RWPE2 (cell line): ENCODE measurements around the gene CARMIL3.

ENCODE experiments used
- ATAC-seq: fragments of 200-7000 bp; cut with Tn5 transposase; 3 replicates; pipeline ENCODE4 v1.9.1; 2021; ENCODE audit warnings: low read depth
- DNase-seq: peaks from one replicate; pipeline ENCODE4 v3.0.0-alpha.2; 2020; ENCODE audit warnings: low spot score
- H3K27ac ChIP-seq: fragments of 450-650 bp; 2 replicates; pipeline ENCODE4 v1.5.1; 2017; ENCODE audit warnings: mild to moderate bottlenecking; ENCODE audit not compliant: poor library complexity, severe bottlenecking
- H3K27me3 ChIP-seq: fragments of 250-450 bp; sonication (Bioruptor Pico); 2 replicates; pipeline ENCODE4 v1.5.1; 2021; ENCODE audit warnings: mild to moderate bottlenecking, moderate library complexity; ENCODE audit not compliant: insufficient read depth, poor library complexity, severe bottlenecking
- H3K36me3 ChIP-seq: fragments of 250-450 bp; sonication (Bioruptor Pico); 2 replicates; pipeline ENCODE4 v1.5.1; 2020; ENCODE audit warnings: low read depth, mild to moderate bottlenecking, moderate library complexity
- H3K4me1 ChIP-seq: fragments of 250-450 bp; sonication (Bioruptor Pico); 2 replicates; pipeline ENCODE4 v1.5.1; 2021; ENCODE audit warnings: mild to moderate bottlenecking, moderate library complexity; ENCODE audit not compliant: insufficient read depth, poor library complexity, severe bottlenecking
- H3K4me3 ChIP-seq: fragments of 250-450 bp; sonication (Bioruptor Pico); 2 replicates; pipeline ENCODE4 v1.5.1; 2021; ENCODE audit warnings: mild to moderate bottlenecking, moderate library complexity; ENCODE audit not compliant: severe bottlenecking
- H3K9me3 ChIP-seq: fragments of 250-450 bp; sonication (Bioruptor Pico); 2 replicates; pipeline ENCODE4 v1.5.1; 2021; ENCODE audit warnings: mild to moderate bottlenecking, moderate library complexity; ENCODE audit not compliant: severe bottlenecking
- TF ChIP-seq, protein P1 (sequence below): fragments of 450-650 bp; IDR thresholded peaks from one replicate; pipeline ENCODE4 v1.5.1; 2017; ENCODE audit warnings: mild to moderate bottlenecking, moderate library complexity; ENCODE audit not compliant: poor library complexity, severe bottlenecking

The CARMIL3 gene

DNA sequence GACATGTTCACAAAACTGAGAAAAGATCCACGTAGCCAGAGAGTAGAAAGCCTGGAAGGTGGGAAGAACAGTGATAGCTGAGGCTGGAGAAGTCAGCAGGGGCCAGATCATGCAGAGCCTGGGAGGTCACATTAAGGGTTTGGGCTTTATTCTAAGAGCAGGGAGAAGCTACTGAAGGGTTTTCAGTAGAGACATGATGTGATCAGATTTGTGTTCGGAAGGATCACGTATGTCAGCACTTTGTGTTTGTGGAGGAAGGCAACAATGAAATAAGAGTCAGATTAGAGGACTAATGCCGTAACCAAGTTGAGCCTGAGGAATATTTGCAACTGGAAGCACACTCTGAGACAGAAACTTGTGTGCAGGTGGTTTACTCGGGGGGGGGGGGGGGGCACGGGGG is 38.1 kb downstream of the CARMIL3 start:
- Histone ChIP-seq H3K27ac (no peak overlapping the region), H3K4me1 (peaks cover 9% of the 10 kb centered on the region), H3K4me3 (no peak overlapping the region), H3K9me3 (no peaks in the 10 kb centered on the region), H3K36me3 (peaks cover under 1% of the 10 kb centered on the region; the same call in 1 of the 2 replicates), H3K27me3 (no peaks in the 10 kb centered on the region)
- no peak for ATAC-seq
- TF ChIP-seq, protein P1, sequence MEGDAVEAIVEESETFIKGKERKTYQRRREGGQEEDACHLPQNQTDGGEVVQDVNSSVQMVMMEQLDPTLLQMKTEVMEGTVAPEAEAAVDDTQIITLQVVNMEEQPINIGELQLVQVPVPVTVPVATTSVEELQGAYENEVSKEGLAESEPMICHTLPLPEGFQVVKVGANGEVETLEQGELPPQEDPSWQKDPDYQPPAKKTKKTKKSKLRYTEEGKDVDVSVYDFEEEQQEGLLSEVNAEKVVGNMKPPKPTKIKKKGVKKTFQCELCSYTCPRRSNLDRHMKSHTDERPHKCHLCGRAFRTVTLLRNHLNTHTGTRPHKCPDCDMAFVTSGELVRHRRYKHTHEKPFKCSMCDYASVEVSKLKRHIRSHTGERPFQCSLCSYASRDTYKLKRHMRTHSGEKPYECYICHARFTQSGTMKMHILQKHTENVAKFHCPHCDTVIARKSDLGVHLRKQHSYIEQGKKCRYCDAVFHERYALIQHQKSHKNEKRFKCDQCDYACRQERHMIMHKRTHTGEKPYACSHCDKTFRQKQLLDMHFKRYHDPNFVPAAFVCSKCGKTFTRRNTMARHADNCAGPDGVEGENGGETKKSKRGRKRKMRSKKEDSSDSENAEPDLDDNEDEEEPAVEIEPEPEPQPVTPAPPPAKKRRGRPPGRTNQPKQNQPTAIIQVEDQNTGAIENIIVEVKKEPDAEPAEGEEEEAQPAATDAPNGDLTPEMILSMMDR: no peak
- DNase-seq: no peak

DNA sequence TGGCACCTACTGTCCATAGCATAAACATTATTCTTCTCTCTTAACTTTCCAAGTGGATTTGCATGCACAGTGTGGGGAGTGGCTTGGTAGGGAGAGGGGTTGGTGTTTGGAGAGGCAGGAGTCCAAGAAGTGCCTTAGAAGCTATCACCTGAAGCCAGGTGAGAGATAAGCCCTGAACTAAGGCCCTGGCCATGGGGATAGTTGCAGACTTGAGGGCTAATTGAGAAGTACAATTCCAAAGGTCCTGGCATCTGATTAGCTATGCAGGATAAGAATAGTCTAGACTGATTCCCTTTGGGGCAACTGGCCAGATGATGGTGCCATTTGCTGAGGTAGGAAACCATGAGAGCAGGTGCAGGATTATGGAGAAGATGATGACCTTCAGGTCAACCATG is 40.3 kb downstream of the CARMIL3 start:
- Histone ChIP-seq H3K27ac (no peak overlapping the region), H3K9me3 (no peaks in the 10 kb centered on the region), H3K36me3 (peaks cover 20% of the 10 kb centered on the region), H3K4me3 (no peak overlapping the region), H3K4me1 (peaks cover 15% of the 10 kb centered on the region), H3K27me3 (no peaks in the 10 kb centered on the region)
- TF ChIP-seq, protein P1: no peak
- DNase-seq (no peak), ATAC-seq (no peak)

DNA sequence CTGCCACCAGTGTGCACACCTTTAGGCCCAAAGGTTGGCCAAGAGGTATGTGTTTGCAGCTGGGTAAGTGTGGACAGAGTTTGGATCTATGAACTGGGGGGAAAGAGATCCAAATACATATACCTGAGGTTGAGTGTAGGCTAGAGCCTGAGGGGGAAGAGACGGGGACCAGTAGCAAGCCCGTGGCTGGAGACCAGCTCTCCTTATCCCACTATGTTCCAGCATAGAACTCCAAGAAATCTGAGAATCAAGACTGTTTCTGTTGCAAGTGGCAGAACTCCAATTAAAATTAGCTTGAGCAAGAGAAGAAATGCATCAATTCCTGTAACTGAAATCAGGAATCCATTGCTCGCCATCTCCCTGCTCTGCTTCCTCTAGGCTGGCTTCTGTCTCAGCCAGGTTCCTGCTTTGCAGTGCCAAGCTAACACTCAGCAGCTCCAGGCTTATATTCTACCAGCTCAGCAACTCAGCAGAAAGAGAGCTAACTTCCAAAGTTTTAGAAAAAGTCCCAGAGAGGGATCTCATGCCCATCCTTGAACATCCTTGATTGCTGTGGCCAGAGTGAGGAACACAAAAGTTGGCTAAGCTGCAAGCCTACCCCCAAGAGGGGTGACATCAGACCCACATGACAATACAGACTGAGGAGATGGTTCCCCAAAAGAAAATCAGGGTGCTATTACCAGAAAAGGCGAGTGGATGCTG is 40.8 kb downstream of the CARMIL3 start:
- Histone ChIP-seq H3K36me3 (peaks cover 21% of the 10 kb centered on the region), H3K27ac (no peak overlapping the region), H3K4me3 (no peak overlapping the region), H3K27me3 (no peaks in the 10 kb centered on the region), H3K9me3 (no peaks in the 10 kb centered on the region), H3K4me1 (peaks cover 15% of the 10 kb centered on the region)
- no peak for DNase-seq
- ATAC-seq: no peak
- TF ChIP-seq, protein P1: no peak

DNA sequence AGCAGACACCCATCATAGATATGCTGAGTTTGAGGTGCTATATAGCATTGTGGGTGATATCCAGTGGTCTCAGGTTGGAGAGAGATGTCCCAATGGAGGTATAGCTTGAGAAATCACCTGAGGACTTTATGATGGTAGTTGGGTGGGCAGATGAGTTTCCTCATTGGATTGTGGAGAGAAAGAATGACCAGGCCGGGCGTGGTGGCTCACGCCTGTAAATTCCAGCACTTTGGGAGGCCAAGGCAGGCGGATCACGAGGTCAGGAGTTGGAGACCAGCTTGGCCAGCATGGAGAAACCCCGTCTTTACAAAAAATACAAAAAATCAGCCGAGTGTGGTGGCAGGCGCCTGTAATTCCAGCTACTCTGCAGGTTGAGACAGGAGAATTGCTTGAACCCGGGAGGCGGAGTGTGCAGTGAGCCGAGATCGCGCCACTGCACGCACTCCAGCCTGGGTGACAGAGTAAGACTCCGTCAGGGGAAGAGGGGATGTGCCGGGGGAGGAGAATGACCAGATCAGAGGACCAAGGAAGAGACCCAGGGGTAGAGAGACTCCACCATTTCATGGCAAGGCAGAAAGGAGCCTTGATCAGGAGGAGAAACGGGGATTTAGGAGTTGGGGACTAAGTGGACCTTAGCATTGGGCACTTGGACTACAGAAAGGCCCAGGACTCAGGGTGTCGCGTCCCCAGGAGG is 41.5 kb downstream of the CARMIL3 start:
- Histone ChIP-seq H3K27ac (peak overlapping the region; percentile 55), H3K27me3 (no peaks in the 10 kb centered on the region), H3K4me1 (peaks cover 15% of the 10 kb centered on the region), H3K4me3 (no peak overlapping the region), H3K36me3 (peaks cover 28% of the 10 kb centered on the region), H3K9me3 (no peaks in the 10 kb centered on the region)
- TF ChIP-seq, protein P1: no peak
- no peak for ATAC-seq
- no peak for DNase-seq
